Type B pancreatic cell (in vitro differentiated cells): ENCODE data around the gene MAEA. TPM values are rescaled to one million over a fixed set of nuclear protein-coding genes. Genes with fewer than 3 reads are reported as not detected.
"Not testable (repeated sequence)": the region's sequence is repeated elsewhere in the genome, so short reads cannot be mapped to it uniquely, and the experiment has no call there.

Source experiments
- DNase-seq: peaks from one replicate; pipeline ENCODE4 v3.0.0; 2021; ENCODE audit warnings: mixed read lengths; ENCODE audit not compliant: unreplicated experiment; ENCODE audit errors: extremely low spot score
- H3K27ac Mint-ChIP-seq: 2 replicates; pipeline ENCODE4 v1.8.0; 2021; ENCODE audit warnings: mild to moderate bottlenecking, mixed read lengths
- H3K27me3 Mint-ChIP-seq: 2 replicates; pipeline ENCODE4 v1.8.0; 2021; ENCODE audit warnings: mixed read lengths
- H3K36me3 Mint-ChIP-seq: 2 replicates; pipeline ENCODE4 v1.8.0; 2021; ENCODE audit warnings: mixed read lengths
- H3K4me1 Mint-ChIP-seq: one replicate; pipeline ENCODE4 v1.8.0; 2021; ENCODE audit warnings: mixed read lengths; ENCODE audit not compliant: unreplicated experiment
- H3K4me3 Mint-ChIP-seq: 2 replicates; pipeline ENCODE4 v1.8.0; 2021; ENCODE audit warnings: mild to moderate bottlenecking, mixed read lengths
- H3K9me3 Mint-ChIP-seq: 2 replicates; pipeline ENCODE4 v1.8.0; 2021; ENCODE audit warnings: mixed read lengths
- CTCF ChIP-seq: fragments of 200-600 bp; sonication (generic); conservative IDR thresholded peaks from 2 replicates; pipeline ENCODE4 v1.5.0; 2021; ENCODE audit warnings: antibody characterized with exemption, mild to moderate bottlenecking
- total RNA-seq: library from RNA; stranded (reverse); gene quantifications from 2 replicates; pipeline ENCODE4 v1.2.1, GENCODE V29; 2021; ENCODE audit warnings: low replicate concordance

MAEA gene
- total RNA-seq, 1 donor from 2014 or later, result 81.5 TPM

- Mint-ChIP-seq H3K27ac (peak overlapping the region; percentile 57), H3K9me3 (no peaks in the 10 kb centered on the region), H3K27me3 (no peaks in the 10 kb centered on the region), H3K36me3 (peaks cover 9% of the 10 kb centered on the region), H3K4me1 (peaks cover 6% of the 10 kb centered on the region), H3K4me3 (peak overlapping the region; percentile 31)
- DNase-seq, result no peak
- TF ChIP-seq CTCF, result no peak
These were observed 41.3 kb downstream of the MAEA start for GRCh38 chr4:1330761-1331590.

GRCh38 chr4:1331591-1332353 is 42.1 kb downstream of the MAEA start:
- Mint-ChIP-seq H3K36me3 (peaks cover 15% of the 10 kb centered on the region), H3K4me1 (peaks cover 6% of the 10 kb centered on the region), H3K27me3 (no peaks in the 10 kb centered on the region), H3K27ac (peak overlapping the region; percentile 95), H3K9me3 (no peaks in the 10 kb centered on the region), H3K4me3 (peak overlapping the region; percentile 25)
- TF ChIP-seq CTCF, result no peak
- no peak for DNase-seq

- peak overlapping the region; percentile 95 for H3K27ac Mint-ChIP-seq
- H3K36me3 Mint-ChIP-seq, result peaks cover 24% of the 10 kb centered on the region
- TF ChIP-seq CTCF, result no peak
These were observed 43.0 kb downstream of the MAEA start for GRCh38 chr4:1332686-1333085.

GRCh38 chr4:1333256-1333655 is 43.6 kb downstream of the MAEA start:
- no peaks in the 10 kb centered on the region for H3K27me3 Mint-ChIP-seq
- no peaks in the 10 kb centered on the region for H3K9me3 Mint-ChIP-seq
- no peak overlapping the region for H3K4me3 Mint-ChIP-seq
- H3K36me3 Mint-ChIP-seq, result peaks cover 26% of the 10 kb centered on the region
- TF ChIP-seq CTCF, result no peak
- H3K4me1 Mint-ChIP-seq, result peaks cover 6% of the 10 kb centered on the region
- DNase-seq, result no peak
- H3K27ac Mint-ChIP-seq, result no peak overlapping the region

More at GRCh38 chr4:1332686-1333085, 43.0 kb downstream of the MAEA start:
- peak overlapping the region; percentile 25 for H3K4me3 Mint-ChIP-seq
- no peaks in the 10 kb centered on the region for H3K9me3 Mint-ChIP-seq
- DNase-seq, result no peak
- H3K27me3 Mint-ChIP-seq, result no peaks in the 10 kb centered on the region
- peaks cover 6% of the 10 kb centered on the region for H3K4me1 Mint-ChIP-seq

- not testable (repeated sequence) for H3K27me3 Mint-ChIP-seq, H3K4me3 Mint-ChIP-seq, H3K9me3 Mint-ChIP-seq, DNase-seq, H3K4me1 Mint-ChIP-seq
- Mint-ChIP-seq H3K36me3 (peaks cover 30% of the 10 kb centered on the region), H3K27ac (peak overlapping the region; percentile 61)
These were observed 44.3 kb downstream of the MAEA start for GRCh38 chr4:1333851-1334578.
